Measurements from ENCODE around the gene CACHD1.

CACHD1 gene

DNA sequence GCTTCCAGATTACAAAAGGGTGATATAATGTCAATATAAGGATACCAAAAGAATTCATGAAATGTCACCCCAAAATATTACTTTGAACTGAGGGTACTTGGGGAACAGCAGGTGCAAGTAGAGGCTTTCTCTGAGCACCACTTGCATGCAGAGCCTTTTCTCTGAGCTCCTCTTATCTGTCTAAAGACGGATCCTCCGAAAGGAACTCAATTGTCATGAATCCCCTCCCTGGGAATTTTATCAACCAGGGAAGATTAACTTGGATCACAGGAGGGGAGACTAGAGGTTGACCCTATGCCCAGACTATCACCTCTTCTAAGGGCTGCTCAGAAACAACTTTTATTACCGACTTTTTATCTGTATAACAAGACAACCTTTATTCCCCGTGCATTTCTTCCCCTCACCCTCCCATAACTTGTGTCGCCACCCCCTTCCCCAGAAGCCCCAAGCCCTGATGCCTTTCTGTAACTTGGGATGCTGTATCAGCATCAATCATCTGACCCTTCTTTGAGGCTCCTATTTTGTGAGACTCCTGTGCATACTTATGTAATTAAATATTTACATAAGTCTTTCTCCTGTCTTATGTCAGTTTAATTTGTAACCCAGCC is 94.1 kb downstream of the CACHD1 start:
- H3K9me3 ChIP-seq (ENCODE audit: control extremely low read depth in 1 of 5, control insufficient read depth in 4 of 5, insufficient read depth in 2 of 5, low read depth in 1 of 5, low read length in 4 of 5) = peaks cover 0 to 18% (median 1%) of the 10 kb centered on the region in 5 experiments
- no peak overlapping the region for H3K27ac ChIP-seq (ENCODE audit: insufficient read depth in 1 of 2, low read depth in 1 of 2, low read length in 2 of 2, poor library complexity in 1 of 2, severe bottlenecking in 2 of 2)
- no peaks in the 10 kb centered on the region for H3K27me3 ChIP-seq (replicated peaks in 2 of 5; ENCODE audit: control insufficient read depth in 4 of 5, insufficient read depth in 5 of 5, low read length in 4 of 5)
- peaks cover 0 to 2% (median 0%) of the 10 kb centered on the region in 4 experiments for H3K36me3 ChIP-seq (ENCODE audit: control insufficient read depth in 4 of 4, insufficient read depth in 4 of 4, low read length in 3 of 4)
- POLR2A ChIA-PET = no interaction called here
- H3K4me1 ChIP-seq (ENCODE audit: control extremely low read depth in 1 of 4, control insufficient read depth in 4 of 4, insufficient read depth in 4 of 4, low read length in 3 of 4) = no peaks in the 10 kb centered on the region
- DNase-seq = no peak
- CTCF ChIA-PET = no interaction called here
- no peak overlapping the region for H3K4me3 ChIP-seq (ENCODE audit: control insufficient read depth in 1 of 7, extremely low read depth in 1 of 7, insufficient read depth in 4 of 7, low read depth in 2 of 7, low read length in 6 of 7)
- 81% methylated on average over 5 of the region's 5 CpGs for WGBS (ENCODE audit: insufficient coverage)

DNA sequence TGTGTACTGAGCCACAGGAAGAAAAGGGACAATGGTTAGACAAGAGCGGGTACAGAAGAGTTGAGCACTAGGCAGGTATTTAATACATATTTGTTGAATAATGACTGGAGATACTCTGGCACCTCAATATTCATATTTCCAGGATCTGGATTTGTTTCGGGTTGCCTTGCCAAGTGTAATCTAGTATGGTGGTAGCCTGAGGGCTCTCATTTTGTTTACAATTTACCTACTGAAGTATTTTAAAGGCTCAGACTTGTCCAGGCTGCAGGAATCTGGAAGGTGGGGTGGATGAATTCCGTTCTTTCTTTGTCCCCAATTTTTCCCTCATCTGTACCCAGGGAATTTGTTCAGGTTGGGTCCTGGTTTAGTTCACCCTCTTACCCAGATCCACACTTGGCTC is 95.0 kb downstream of the CACHD1 start:
- CTCF ChIA-PET = no interaction called here
- WGBS (ENCODE audit: insufficient coverage) = 100% methylated on average over 1 of the region's 3 CpGs
- DNase-seq = no peak
- Histone ChIP-seq H3K4me1 (ENCODE audit: control extremely low read depth in 1 of 4, control insufficient read depth in 4 of 4, insufficient read depth in 4 of 4, low read length in 3 of 4) (peaks cover 0 to 4% (median 0%) of the 10 kb centered on the region in 4 experiments), H3K4me3 (ENCODE audit: control insufficient read depth in 1 of 7, extremely low read depth in 1 of 7, insufficient read depth in 4 of 7, low read depth in 2 of 7, low read length in 6 of 7) (no peak overlapping the region), H3K36me3 (ENCODE audit: control insufficient read depth in 4 of 4, insufficient read depth in 4 of 4, low read length in 3 of 4) (no peaks in the 10 kb centered on the region), H3K27ac (ENCODE audit: insufficient read depth in 1 of 2, low read depth in 1 of 2, low read length in 2 of 2, poor library complexity in 1 of 2, severe bottlenecking in 2 of 2) (no peak overlapping the region), H3K9me3 (ENCODE audit: control extremely low read depth in 1 of 5, control insufficient read depth in 4 of 5, insufficient read depth in 2 of 5, low read depth in 1 of 5, low read length in 4 of 5) (peaks cover 0 to 17% (median 1%) of the 10 kb centered on the region in 5 experiments), H3K27me3 (replicated peaks in 2 of 5; ENCODE audit: control insufficient read depth in 4 of 5, insufficient read depth in 5 of 5, low read length in 4 of 5) (no peaks in the 10 kb centered on the region)
- POLR2A ChIA-PET = no interaction called here

DNA sequence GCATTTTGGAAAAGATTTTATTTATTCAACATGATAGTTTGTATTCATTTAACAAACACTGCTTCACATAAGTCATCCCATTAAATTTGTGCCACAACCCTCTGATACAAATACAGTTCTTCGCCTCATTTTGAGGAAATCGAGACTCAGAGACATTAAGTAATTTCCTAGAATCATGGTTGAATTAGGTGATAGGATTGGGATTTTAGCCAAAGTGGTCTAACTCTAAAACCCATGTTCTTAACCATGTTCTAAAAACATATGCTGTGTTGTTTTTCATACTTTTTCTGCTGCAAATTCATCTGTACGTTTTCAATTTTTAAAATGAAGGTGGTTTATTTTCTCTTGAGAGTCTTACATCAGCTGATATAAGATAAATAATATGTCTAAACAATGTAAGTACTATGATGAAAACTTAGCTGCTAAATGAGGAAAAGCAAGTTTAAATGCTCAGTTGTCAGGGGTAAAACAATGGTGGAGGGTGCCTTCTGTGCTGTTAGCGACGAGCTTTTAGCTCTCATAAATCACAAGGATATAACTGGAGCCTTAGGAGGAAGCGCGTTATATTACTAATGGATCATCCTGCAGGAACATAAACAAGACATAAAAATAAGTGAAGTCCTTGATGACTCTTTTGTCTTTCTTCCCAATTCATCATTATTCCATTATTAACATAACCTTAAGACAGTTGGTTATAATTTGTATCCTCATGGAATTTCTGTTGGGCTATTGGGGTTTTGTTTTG is 97.7 kb downstream of the CACHD1 start:
- H3K4me1 ChIP-seq (ENCODE audit: control extremely low read depth in 1 of 4, control insufficient read depth in 4 of 4, insufficient read depth in 4 of 4, low read length in 3 of 4) = peaks cover 0 to 4% (median 0%) of the 10 kb centered on the region in 4 experiments
- no peaks in the 10 kb centered on the region for H3K27me3 ChIP-seq (replicated peaks in 2 of 5; ENCODE audit: control insufficient read depth in 4 of 5, insufficient read depth in 5 of 5, low read length in 4 of 5)
- peaks cover 0 to 7% (median 1%) of the 10 kb centered on the region in 5 experiments for H3K9me3 ChIP-seq (ENCODE audit: control extremely low read depth in 1 of 5, control insufficient read depth in 4 of 5, insufficient read depth in 2 of 5, low read depth in 1 of 5, low read length in 4 of 5)
- 92% methylated on average over 2 of the region's 7 CpGs for WGBS (ENCODE audit: insufficient coverage)
- ChIA-PET CTCF (interaction anchor here (0.9 to 1.2 kb wide), 2 partner anchors 9 to 27 kb away, joined by 3 to 4 read pairs; no protein-coding TSS in a partner anchor), POLR2A (interaction anchor here (0.5 kb wide), 1 partner anchor 1808 kb away, joined by 3 read pairs; no protein-coding TSS in a partner anchor)
- H3K4me3 ChIP-seq (ENCODE audit: control insufficient read depth in 1 of 7, extremely low read depth in 1 of 7, insufficient read depth in 4 of 7, low read depth in 2 of 7, low read length in 6 of 7) = no peak overlapping the region
- no peaks in the 10 kb centered on the region for H3K36me3 ChIP-seq (ENCODE audit: control insufficient read depth in 4 of 4, insufficient read depth in 4 of 4, low read length in 3 of 4)
- DNase-seq = no peak
- no peak overlapping the region for H3K27ac ChIP-seq (ENCODE audit: insufficient read depth in 1 of 2, low read depth in 1 of 2, low read length in 2 of 2, poor library complexity in 1 of 2, severe bottlenecking in 2 of 2)

DNA sequence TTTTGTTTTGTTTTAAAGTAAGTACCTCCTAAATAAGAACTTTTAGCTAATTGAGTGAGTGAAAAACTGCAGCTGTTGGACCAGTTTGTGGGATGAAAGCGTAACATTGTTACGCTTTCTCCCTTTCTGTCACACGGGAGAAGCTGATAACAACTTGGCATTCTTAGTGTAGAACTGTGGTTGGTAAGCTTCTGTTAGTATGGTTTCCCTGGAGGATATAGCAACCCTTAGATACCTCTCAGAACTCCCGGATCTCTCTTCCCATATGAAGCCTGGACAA is 98.2 kb downstream of the CACHD1 start:
- 93% methylated on average over 3 of the region's 4 CpGs for WGBS (ENCODE audit: insufficient coverage)
- no peak for DNase-seq
- H3K4me1 ChIP-seq (ENCODE audit: control extremely low read depth in 1 of 4, control insufficient read depth in 4 of 4, insufficient read depth in 4 of 4, low read length in 3 of 4) = peaks cover 0 to 4% (median 0%) of the 10 kb centered on the region in 4 experiments
- H3K27ac ChIP-seq (ENCODE audit: insufficient read depth in 1 of 2, low read depth in 1 of 2, low read length in 2 of 2, poor library complexity in 1 of 2, severe bottlenecking in 2 of 2) = no peak overlapping the region
- H3K36me3 ChIP-seq (ENCODE audit: control insufficient read depth in 4 of 4, insufficient read depth in 4 of 4, low read length in 3 of 4) = no peaks in the 10 kb centered on the region
- ChIA-PET POLR2A (no interaction called here), CTCF (interaction anchor here (0.9 kb wide), 1 partner anchor 9 kb away, joined by 4 read pairs; no protein-coding TSS in a partner anchor)
- no peaks in the 10 kb centered on the region for H3K27me3 ChIP-seq (replicated peaks in 2 of 5; ENCODE audit: control insufficient read depth in 4 of 5, insufficient read depth in 5 of 5, low read length in 4 of 5)
- H3K4me3 ChIP-seq (ENCODE audit: control insufficient read depth in 1 of 7, extremely low read depth in 1 of 7, insufficient read depth in 4 of 7, low read depth in 2 of 7, low read length in 6 of 7) = no peak overlapping the region
- H3K9me3 ChIP-seq (ENCODE audit: control extremely low read depth in 1 of 5, control insufficient read depth in 4 of 5, insufficient read depth in 2 of 5, low read depth in 1 of 5, low read length in 4 of 5) = peaks cover 0 to 3% (median 0%) of the 10 kb centered on the region in 5 experiments

DNA sequence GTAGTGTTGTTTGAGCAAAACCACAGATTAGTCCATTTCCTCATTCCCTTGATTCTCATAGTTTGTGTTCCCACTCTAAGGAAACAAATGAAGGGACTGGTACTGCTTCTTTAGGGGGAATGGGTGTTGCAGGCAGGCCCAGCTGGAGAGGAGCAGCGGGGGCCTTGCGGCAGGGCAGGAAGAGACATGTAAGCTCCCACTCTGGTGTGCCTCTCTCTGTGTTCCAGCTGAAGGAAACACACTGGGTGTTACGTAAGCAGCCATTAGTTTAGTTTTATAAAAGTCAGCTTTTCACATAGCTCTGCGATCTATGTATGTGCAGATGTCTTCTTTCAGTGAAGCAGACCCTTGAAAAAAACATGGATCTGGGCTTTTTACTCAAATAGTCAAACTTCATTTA is 99.5 kb downstream of the CACHD1 start:
- Histone ChIP-seq H3K27me3 (replicated peaks in 2 of 5; ENCODE audit: control insufficient read depth in 4 of 5, insufficient read depth in 5 of 5, low read length in 4 of 5) (no peaks in the 10 kb centered on the region), H3K36me3 (ENCODE audit: control insufficient read depth in 4 of 4, insufficient read depth in 4 of 4, low read length in 3 of 4) (no peaks in the 10 kb centered on the region), H3K4me1 (ENCODE audit: control extremely low read depth in 1 of 4, control insufficient read depth in 4 of 4, insufficient read depth in 4 of 4, low read length in 3 of 4) (peaks cover 0 to 4% (median 0%) of the 10 kb centered on the region in 4 experiments), H3K9me3 (ENCODE audit: control extremely low read depth in 1 of 5, control insufficient read depth in 4 of 5, insufficient read depth in 2 of 5, low read depth in 1 of 5, low read length in 4 of 5) (no peaks in the 10 kb centered on the region), H3K27ac (ENCODE audit: insufficient read depth in 1 of 2, low read depth in 1 of 2, low read length in 2 of 2, poor library complexity in 1 of 2, severe bottlenecking in 2 of 2) (no peak overlapping the region), H3K4me3 (ENCODE audit: control insufficient read depth in 1 of 7, extremely low read depth in 1 of 7, insufficient read depth in 4 of 7, low read depth in 2 of 7, low read length in 6 of 7) (no peak overlapping the region)
- POLR2A ChIA-PET = no interaction called here
- CTCF ChIA-PET = no interaction called here
- WGBS (ENCODE audit: insufficient coverage) = 100% methylated on average over 3 of the region's 4 CpGs
- DNase-seq = no peak

DNA sequence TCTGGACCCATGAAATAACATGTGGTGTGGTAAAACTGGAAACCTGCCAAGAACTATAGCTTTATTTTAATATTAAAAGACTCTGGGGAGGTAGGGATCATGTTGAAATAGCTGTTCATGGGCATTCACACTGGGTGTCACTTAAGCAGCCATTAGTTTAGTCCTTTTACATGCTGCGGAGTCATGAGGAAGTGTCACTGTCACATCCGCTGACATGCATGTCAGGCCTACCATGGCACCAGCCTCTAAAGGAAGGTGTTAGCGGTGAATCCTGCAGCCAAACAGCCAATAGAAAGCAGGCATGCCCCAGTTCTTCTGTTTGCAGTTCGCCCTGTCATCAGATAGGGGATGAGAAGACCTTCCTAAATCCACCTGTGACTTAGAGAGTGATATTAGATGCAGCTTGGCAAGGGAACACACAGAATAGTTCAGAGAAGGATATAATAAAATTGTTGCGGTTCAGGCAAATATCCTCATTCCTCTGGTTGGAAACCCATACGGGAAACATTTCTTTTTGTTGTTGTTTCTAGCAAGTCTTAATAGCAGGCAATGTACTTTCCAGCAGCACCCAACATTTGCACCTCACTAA is 100.4 kb downstream of the CACHD1 start:
- no peaks in the 10 kb centered on the region for H3K9me3 ChIP-seq (ENCODE audit: control extremely low read depth in 1 of 5, control insufficient read depth in 4 of 5, insufficient read depth in 2 of 5, low read depth in 1 of 5, low read length in 4 of 5)
- peaks cover 0 to 4% (median 0%) of the 10 kb centered on the region in 4 experiments for H3K4me1 ChIP-seq (ENCODE audit: control extremely low read depth in 1 of 4, control insufficient read depth in 4 of 4, insufficient read depth in 4 of 4, low read length in 3 of 4)
- no peaks in the 10 kb centered on the region for H3K36me3 ChIP-seq (ENCODE audit: control insufficient read depth in 4 of 4, insufficient read depth in 4 of 4, low read length in 3 of 4)
- ChIA-PET POLR2A (no interaction called here), CTCF (no interaction called here)
- H3K4me3 ChIP-seq (ENCODE audit: control insufficient read depth in 1 of 7, extremely low read depth in 1 of 7, insufficient read depth in 4 of 7, low read depth in 2 of 7, low read length in 6 of 7) = no peak overlapping the region
- WGBS (ENCODE audit: insufficient coverage) = 95% methylated on average over 4 of the region's 6 CpGs
- H3K27ac ChIP-seq (ENCODE audit: insufficient read depth in 1 of 2, low read depth in 1 of 2, low read length in 2 of 2, poor library complexity in 1 of 2, severe bottlenecking in 2 of 2) = no peak overlapping the region
- H3K27me3 ChIP-seq (replicated peaks in 2 of 5; ENCODE audit: control insufficient read depth in 4 of 5, insufficient read depth in 5 of 5, low read length in 4 of 5) = no peaks in the 10 kb centered on the region
- no peak for DNase-seq

DNA sequence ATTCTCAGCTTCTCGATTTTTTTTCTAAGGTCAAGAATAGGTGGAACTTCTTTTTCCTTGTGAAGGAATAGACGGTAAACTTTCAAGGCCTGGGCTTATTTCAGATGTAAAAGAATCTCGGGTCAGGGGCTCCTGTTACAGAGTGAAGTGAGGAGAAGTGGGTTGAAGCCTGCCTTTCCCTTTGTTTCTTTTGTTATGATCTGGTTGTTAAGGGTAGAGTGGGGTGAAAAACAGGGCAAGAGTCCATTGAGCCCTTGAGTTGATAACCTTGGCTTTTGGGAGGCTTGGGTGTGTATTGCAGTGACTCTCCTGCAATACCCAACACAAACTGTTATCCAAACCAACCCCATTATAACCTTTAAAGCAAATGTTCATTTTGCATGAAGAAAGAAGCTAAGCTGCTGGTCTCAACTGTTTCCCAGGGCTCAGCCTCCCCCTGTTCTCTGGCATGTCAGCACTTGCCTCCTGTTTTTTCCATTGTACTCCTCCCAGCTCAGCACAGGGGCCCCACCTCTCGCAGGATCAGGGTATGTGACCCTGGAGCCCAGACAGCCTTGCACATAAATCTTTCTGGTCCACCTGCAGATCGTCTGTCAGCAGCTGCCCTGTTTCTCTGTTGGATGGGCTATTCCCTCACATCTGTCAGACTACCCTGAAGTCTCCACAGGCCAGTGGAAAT is 102.4 kb downstream of the CACHD1 start:
- ChIA-PET CTCF (no interaction called here), POLR2A (no interaction called here)
- Histone ChIP-seq H3K27ac (ENCODE audit: insufficient read depth in 1 of 2, low read depth in 1 of 2, low read length in 2 of 2, poor library complexity in 1 of 2, severe bottlenecking in 2 of 2) (no peak overlapping the region), H3K27me3 (replicated peaks in 2 of 5; ENCODE audit: control insufficient read depth in 4 of 5, insufficient read depth in 5 of 5, low read length in 4 of 5) (no peaks in the 10 kb centered on the region), H3K4me1 (ENCODE audit: control extremely low read depth in 1 of 4, control insufficient read depth in 4 of 4, insufficient read depth in 4 of 4, low read length in 3 of 4) (peaks cover 0 to 4% (median 0%) of the 10 kb centered on the region in 4 experiments), H3K9me3 (ENCODE audit: control extremely low read depth in 1 of 5, control insufficient read depth in 4 of 5, insufficient read depth in 2 of 5, low read depth in 1 of 5, low read length in 4 of 5) (no peaks in the 10 kb centered on the region), H3K36me3 (ENCODE audit: control insufficient read depth in 4 of 4, insufficient read depth in 4 of 4, low read length in 3 of 4) (no peaks in the 10 kb centered on the region), H3K4me3 (ENCODE audit: control insufficient read depth in 1 of 7, extremely low read depth in 1 of 7, insufficient read depth in 4 of 7, low read depth in 2 of 7, low read length in 6 of 7) (no peak overlapping the region)
- DNase-seq = no peak
- WGBS (ENCODE audit: insufficient coverage) = 90% methylated on average over 3 of the region's 5 CpGs
